Gastroesophageal sphincter (tissue), 3 donors: Measurements from ENCODE around the gene CCDC73.

Experiments
- POLR2AphosphoS5 ChIP-seq: sonication (generic); formaldehyde crosslinking; IDR thresholded peaks from one replicate; pipeline ENCODE4 v1.6.1; 2017; ENCODE audit warnings: antibody characterized with exemption
- TF ChIP-seq, protein P1 (sequence below), 4 experiments: fragments of 200-600 bp in 2 of 4; fragments of 450-650 bp in 2 of 4; sonication (generic) in 1 of 4; IDR thresholded peaks; one replicate each; pipeline ENCODE4 v1.5.1; 2017 to 2019; ENCODE audit warnings: antibody characterized with exemption in 4 of 4, mild to moderate bottlenecking in 2 of 4, moderate library complexity in 2 of 4

GRCh38 chr11:32698579-32698978 is 95.9 kb downstream of the CCDC73 start:
- TF ChIP-seq, protein P1, sequence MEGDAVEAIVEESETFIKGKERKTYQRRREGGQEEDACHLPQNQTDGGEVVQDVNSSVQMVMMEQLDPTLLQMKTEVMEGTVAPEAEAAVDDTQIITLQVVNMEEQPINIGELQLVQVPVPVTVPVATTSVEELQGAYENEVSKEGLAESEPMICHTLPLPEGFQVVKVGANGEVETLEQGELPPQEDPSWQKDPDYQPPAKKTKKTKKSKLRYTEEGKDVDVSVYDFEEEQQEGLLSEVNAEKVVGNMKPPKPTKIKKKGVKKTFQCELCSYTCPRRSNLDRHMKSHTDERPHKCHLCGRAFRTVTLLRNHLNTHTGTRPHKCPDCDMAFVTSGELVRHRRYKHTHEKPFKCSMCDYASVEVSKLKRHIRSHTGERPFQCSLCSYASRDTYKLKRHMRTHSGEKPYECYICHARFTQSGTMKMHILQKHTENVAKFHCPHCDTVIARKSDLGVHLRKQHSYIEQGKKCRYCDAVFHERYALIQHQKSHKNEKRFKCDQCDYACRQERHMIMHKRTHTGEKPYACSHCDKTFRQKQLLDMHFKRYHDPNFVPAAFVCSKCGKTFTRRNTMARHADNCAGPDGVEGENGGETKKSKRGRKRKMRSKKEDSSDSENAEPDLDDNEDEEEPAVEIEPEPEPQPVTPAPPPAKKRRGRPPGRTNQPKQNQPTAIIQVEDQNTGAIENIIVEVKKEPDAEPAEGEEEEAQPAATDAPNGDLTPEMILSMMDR (IDR thresholded peaks at IDR 0.05): no peak
- no peak for TF ChIP-seq POLR2AphosphoS5
